GM19455 (cell line): Measurements from ENCODE around the gene CGNL1.

Experiments used
- ATAC-seq: cut with Tn5 transposase; IDR thresholded peaks from one replicate; pipeline ENCODE4 v1.9.1; 2021; ENCODE audit not compliant: unreplicated experiment

CGNL1 gene

GRCh38 chr15:57348081-57348480, 28.2 kb upstream of the CGNL1 start:
- ATAC-seq: no peak

GRCh38 chr15:57352535-57353316, 23.6 kb upstream of the CGNL1 start:
- no peak for ATAC-seq

DNA sequence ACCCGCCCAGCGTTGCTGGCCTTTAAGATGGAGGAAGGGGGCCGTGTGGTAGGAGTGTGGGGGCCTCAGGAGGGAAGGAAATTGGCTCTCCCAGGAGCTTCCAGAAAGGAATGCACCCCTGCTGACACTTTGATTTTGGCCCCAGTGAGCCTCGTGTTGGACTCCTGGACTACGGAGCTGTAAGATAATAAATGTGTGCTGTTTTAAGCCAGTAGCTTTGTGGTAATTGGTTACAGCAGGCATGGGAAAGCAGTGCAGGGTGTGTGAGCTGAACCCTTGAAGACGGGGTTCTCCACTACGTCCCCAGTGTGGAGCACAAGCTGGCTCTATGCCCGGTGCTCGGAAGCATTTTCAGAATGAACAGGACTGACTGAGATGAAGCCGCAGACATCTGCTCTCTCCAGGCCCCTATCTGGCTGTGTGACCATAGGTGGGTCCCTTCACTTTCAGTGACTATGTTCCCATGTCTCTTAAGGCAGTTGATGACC, 22.9 kb upstream of the CGNL1 start:
- ATAC-seq: no peak

DNA sequence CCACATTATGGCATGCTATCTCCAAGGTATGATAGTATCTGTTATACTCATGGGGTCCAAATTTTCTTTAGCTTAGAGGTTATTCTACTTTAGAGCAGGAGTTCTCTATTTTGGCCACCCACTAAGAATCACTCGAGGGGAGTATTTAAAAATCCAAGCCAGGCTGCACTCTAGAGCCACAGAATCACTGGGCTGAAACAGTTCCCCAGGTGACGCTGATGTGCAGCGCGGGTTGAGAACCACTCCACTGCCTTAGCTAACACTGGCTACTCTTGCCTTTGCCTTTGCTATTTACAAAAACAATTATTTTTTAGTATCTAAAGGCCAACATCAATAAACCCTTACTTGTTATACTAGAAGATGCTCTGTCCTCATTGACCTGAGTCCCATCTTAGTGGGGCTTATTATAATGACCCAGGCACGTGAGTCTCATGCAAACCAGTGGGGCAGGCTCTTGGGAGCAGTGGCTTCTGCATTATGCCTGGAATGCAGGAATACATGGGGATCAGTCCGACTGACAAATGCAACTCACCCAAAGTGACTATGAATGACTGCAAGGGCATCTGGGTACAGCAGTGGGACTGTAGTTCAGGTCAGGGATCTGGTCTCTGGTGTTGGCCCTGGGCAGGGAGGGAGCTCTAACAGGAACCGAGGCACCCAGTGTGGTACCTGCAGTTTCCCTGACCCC, 21.7 kb upstream of the CGNL1 start:
- no peak for ATAC-seq

- no peak for ATAC-seq
Observed at GRCh38 chr15:57355259-57355658, 21.0 kb upstream of the CGNL1 start.

- ATAC-seq: no peak
Observed at GRCh38 chr15:57356178-57356577, 20.1 kb upstream of the CGNL1 start.

- ATAC-seq: no peak
Observed at GRCh38 chr15:57356636-57357035, 19.7 kb upstream of the CGNL1 start.

- no peak for ATAC-seq
Observed at GRCh38 chr15:57357799-57358198, 18.5 kb upstream of the CGNL1 start.

DNA sequence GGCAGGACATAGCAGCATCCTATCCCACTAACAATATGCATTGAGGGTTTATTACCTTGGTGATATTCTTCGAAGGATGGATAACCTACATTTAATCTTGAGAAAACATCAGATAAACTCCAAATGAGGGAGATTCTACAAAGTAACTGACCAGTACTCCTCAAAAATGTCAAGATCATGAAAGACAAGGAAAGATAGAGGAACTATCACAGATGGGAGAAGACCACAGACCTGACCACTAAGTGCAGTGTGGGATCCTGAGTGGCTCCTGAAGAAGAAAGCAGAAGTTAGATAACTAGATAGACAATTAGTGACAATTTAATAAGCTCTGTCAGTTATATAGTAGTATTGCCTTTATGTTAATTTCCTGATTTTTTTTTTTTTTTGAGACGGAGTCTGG, 17.7 kb upstream of the CGNL1 start:
- ATAC-seq: no peak

DNA sequence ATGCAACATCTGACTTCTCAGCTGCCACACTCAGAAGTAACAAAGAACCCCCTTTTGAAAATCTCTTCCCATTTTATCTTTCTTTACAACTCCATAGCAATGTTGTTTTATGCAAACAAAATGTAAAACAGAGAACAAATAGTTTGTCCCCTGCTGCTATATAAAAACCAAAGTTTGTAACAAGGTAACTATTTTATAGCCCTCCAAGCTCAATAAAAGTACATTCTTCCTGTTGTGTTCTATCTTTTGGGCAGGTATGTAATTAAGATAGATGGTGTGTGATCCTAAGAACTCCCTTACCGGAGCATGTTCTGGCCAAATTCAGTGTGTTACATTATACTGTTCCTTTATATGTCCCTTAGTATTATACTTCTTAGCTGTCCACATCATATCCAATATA, 12.6 kb upstream of the CGNL1 start:
- ATAC-seq: no peak

- no peak for ATAC-seq
Observed at GRCh38 chr15:57364282-57365007, 11.9 kb upstream of the CGNL1 start.

DNA sequence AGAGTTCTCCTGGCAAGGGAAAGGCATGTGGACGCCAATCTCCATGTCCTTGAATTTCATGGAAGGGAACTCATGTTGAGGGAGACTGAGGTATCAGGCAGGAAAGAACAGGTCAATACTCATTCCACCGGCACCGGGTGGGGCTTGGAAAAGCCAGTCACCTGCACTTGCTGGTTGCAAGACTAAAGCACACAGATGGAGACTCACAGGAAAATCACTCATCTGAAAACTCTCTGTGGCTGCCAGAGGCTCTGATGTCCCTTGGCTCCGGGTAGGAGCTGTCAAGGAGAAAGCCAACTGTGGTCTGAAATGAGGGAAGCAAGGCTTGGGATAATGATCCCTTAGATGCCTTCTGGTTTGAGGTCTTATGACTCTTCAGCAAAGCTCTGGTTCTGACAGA, 8.7 kb upstream of the CGNL1 start:
- ATAC-seq: no peak

DNA sequence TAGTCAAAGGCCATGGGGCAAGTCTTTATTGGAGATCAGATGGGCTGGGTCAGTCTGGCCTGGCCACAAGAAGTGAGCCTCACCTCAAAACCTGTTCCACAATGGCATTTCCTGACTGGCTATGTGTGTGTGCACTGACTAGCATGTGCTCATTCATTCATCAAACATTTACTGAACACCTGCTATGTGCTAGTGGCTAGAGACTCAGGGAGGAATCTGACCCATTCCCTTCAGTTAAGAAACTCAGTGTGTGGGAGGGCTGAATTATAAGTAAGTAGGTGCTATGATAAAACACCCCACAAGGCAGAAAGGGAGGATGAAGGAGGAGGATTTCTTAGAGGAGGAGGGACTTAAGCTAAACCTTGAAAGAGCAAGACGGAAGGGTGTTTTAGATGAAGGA, 5.4 kb upstream of the CGNL1 start:
- ATAC-seq: no peak

DNA sequence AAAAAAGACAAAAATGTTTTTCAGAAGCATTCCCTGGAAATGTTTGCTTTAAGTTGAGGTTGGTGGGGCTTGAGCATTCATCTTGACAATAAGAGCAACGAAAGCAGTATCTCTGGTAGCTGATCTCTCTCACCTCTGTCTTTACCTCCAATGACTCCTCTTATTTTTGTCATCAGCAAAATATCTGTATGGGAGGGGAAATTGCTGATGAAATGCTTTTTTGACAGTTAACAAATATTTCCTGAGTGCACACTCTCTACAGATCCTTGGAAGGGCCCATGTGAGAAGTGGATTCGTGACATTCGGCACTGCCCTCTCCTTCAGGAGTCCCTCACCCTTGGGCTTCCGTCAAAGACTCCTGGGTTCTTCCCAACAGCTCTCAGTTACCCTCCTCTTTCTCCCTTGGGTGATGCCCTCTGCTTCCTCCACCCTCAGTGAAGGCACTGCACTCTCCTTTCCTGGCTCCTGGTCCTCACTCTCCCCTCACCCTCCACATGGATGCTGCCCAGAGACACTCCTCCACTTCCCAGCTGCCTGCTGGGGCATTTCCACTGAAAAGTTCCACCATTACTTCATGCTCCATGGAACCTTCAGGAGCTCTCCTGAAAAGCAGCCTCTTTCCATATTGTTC, 2.9 kb upstream of the CGNL1 start:
- ATAC-seq: no peak

DNA sequence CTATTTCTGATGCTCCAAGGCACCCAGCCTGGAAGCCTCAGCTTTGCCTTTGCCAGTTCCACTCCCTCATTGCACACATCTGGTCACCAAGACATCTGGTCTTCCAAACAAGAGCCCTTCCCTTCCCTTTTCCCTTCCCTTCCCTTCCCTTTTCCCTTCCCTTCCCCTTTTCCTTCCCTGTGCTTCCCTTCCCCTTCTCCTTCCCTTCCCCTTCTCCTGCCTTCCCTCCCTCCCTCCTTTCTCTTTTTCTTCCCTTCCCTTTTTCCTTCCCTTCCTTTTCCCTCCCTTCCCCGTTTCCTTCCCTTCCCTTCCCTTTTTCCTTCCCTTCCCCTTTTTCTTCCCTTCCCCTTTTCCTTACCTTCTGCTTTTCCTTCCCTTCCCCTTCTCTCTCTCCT, 2.4 kb upstream of the CGNL1 start:
- no peak for ATAC-seq

- ATAC-seq: no peak
Observed at GRCh38 chr15:57376696-57377477, 582 bp downstream of the CGNL1 start.

DNA sequence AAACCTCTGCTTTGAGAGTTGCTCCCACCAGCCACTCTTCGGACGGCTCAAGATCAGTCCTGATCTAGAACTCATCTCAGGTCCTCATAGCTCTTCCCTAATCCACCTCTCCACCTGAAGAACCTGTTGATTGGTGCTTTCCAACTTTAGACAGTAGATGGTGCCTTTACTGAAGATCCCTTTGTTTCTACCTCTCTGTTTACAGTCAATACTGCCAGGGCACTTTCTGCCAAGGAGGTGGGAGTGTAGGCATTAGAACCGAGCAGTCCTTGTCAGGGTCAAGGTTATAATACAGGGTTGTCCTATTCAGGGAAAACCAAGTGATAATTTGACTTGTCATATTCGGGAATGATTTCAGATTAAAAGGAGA, 1.2 kb downstream of the CGNL1 start:
- ATAC-seq: no peak

DNA sequence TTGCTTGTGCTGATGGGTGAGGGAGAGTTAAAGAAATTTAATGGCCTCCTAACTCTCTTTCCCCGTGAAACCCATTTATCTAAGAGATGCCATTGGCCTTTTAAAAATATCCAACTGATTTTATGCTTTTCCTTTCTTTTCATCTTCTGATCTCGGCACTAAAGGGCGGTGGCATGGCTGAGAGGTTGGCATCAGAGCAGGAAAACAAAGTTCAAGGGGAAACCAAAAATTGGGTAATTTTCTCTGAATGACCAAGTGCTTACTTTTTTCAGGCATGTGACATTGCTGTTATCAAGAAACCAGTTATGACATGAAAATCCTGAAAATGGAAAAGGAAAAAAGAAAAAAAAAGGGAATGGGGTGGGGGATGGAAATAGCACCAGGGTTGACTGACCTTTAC, 3.2 kb downstream of the CGNL1 start:
- no peak for ATAC-seq

DNA sequence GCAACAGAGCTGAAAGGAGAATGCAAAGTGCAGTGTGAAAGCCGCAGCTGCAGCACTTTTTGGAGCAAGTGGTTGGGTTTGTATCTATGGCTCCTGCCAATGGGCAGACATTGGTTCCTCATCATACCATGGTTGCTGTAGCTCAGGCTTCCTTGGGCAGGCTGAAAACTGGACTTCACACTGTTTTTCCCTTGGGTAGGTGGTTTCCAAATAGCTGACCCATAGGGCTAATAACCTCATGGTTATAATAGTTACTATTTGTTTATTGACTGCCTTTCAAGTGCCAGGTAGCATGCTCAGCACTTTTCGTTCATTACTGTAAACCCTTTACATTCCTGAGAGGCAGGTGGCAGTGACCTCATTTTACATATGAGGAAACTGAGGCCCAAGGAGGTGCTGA, 4.5 kb downstream of the CGNL1 start:
- ATAC-seq: no peak

DNA sequence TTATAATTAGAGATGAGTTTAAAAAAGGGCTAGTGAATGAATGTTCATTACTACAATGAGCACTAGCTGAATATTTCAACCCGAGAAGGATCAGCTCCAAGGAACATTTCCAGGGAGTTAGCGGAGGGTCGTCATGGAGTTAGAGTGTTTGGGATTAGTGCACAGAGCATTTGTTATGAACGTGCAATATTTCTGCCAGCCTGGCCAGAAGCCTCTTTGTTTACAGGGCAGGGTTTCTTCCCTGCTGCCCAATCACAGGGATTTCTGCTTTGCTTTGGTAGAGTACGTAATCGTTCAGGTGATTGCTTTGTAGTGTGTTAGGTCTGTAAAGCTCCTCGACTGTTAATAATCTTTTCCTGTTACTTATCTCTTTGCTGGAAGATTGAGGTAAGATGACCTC, 5.9 kb downstream of the CGNL1 start:
- ATAC-seq: no peak

DNA sequence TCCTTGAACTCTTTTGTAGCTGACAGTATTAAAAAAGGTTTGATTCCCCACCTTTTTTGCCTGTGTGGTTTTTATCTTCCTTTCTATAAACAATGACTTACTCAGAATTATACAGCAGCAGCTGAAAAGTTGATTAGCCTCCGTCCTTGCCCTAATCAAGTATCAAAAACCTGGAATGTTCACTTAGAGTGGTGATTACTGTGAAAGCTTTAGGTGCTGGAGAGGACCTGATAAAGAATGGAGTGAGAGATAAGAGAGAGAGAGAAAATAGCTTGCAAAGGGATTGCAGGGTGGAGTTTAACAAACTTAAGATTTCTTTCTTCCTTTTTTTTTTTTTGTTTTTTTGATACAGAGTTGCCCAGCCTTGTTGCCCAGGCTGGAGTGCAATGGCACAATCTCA, 6.7 kb downstream of the CGNL1 start:
- ATAC-seq: no peak
